Osteocyte (in vitro differentiated cells): ENCODE results near the gene KAZN. TPM values are rescaled to one million over a fixed set of nuclear protein-coding genes. Genes with fewer than 3 reads are reported as not detected.

Experiments
- DNase-seq: peaks from one replicate; pipeline ENCODE4 v3.0.0; 2021; ENCODE audit warnings: mixed read lengths; ENCODE audit not compliant: unreplicated experiment; ENCODE audit errors: extremely low spot score
- H3K27ac Mint-ChIP-seq: one replicate; pipeline ENCODE4 v1.8.0; 2021; ENCODE audit warnings: mild to moderate bottlenecking, mixed read lengths; ENCODE audit not compliant: unreplicated experiment
- H3K27me3 Mint-ChIP-seq: one replicate; pipeline ENCODE4 v1.8.0; 2021; ENCODE audit warnings: mixed read lengths; ENCODE audit not compliant: unreplicated experiment
- H3K36me3 Mint-ChIP-seq: one replicate; pipeline ENCODE4 v1.8.0; 2021; ENCODE audit warnings: mixed read lengths; ENCODE audit not compliant: unreplicated experiment
- H3K4me1 Mint-ChIP-seq: one replicate; pipeline ENCODE4 v1.8.0; 2021; ENCODE audit warnings: mixed read lengths; ENCODE audit not compliant: unreplicated experiment
- H3K4me3 Mint-ChIP-seq: one replicate; pipeline ENCODE4 v1.8.0; 2021; ENCODE audit warnings: mild to moderate bottlenecking, moderate library complexity, mixed read lengths; ENCODE audit not compliant: unreplicated experiment
- H3K9me3 Mint-ChIP-seq: one replicate; pipeline ENCODE4 v1.8.0; 2021; ENCODE audit warnings: mixed read lengths; ENCODE audit not compliant: unreplicated experiment
- CTCF ChIP-seq: fragments of 200-600 bp; sonication (generic); IDR thresholded peaks from 2 replicates; pipeline ENCODE4 v1.5.0; 2021; ENCODE audit warnings: antibody characterized with exemption, mild to moderate bottlenecking, moderate library complexity
- total RNA-seq: library from RNA; stranded (reverse); gene quantifications from 2 replicates; pipeline ENCODE4 v1.2.1, GENCODE V29; 2021

The KAZN gene
- total RNA-seq, 1 donor from 2014 or later: 47.1 TPM

- DNase-seq: no peak
- H3K4me3 Mint-ChIP-seq: no peak overlapping the region
- no peaks in the 10 kb centered on the region for H3K4me1 Mint-ChIP-seq
- peaks cover 10% of the 10 kb centered on the region for H3K9me3 Mint-ChIP-seq
- no peaks in the 10 kb centered on the region for H3K27me3 Mint-ChIP-seq
- no peak for TF ChIP-seq CTCF
- H3K36me3 Mint-ChIP-seq: no peaks in the 10 kb centered on the region
- no peak overlapping the region for H3K27ac Mint-ChIP-seq
Measured at GRCh38 chr1:14806772-14807171, 208.3 kb downstream of the KAZN start.

DNA sequence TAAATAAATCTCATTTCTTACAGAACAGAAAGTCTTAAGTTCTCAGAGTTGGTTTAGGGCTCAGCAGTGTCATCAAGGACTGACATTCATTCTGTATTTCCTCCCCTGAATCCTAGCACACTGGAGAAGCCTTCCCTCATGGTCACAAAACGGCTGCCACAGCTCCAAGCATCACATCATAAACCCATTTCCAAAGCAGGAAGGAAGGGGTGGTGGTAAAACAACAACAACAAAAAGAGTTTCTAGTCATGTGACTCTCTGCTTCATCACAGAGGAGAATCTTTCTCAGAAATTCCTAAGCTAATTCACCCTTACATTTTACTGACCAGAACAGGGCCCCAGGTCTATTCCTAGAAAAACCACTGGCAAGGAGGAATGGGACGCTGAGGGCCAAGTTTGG is 210.3 kb downstream of the KAZN start:
- Mint-ChIP-seq H3K4me3 (no peak overlapping the region), H3K36me3 (no peaks in the 10 kb centered on the region), H3K9me3 (peaks cover 10% of the 10 kb centered on the region), H3K27ac (no peak overlapping the region), H3K27me3 (no peaks in the 10 kb centered on the region), H3K4me1 (no peaks in the 10 kb centered on the region)
- no peak for DNase-seq
- no peak for TF ChIP-seq CTCF

DNA sequence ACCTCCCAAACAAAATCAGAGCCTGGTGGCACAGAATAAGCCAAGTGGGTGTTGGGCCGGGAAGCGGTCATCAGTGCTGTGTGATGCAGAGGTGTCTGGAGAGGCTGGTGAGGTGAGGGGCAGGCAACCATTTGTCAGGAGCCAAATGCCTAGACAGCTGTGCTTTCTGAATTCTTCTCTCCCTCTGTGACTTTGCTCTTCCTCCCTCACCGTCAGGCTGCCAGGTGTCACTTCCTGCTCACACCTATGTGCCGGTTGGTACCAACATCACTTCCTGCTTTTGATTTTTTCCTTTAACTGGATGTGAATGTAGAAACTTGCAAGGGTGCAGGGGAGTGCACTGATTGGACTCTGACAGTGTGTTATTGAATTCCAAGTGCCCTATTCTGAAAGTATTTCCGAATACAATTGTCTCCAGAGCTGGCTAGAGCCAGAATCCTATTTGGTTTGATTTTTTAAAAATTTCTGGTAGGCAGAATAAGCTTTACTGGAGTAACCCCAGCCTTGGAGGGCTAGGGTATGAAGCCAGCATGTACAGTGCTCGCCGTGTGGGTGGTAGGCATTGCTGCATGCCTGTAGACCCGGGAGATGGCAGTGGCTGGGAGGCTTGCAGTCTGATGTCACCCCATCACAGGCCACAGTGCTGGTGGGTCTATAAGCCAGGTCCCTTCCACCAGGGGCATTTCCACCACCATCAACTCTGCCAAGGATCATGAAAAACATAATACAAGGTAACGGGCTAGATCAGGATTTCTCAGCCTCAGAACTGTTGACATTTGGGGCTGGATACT is 210.9 kb downstream of the KAZN start:
- Mint-ChIP-seq H3K36me3 (no peaks in the 10 kb centered on the region), H3K27me3 (no peaks in the 10 kb centered on the region), H3K9me3 (peaks cover 10% of the 10 kb centered on the region), H3K4me3 (no peak overlapping the region), H3K27ac (no peak overlapping the region), H3K4me1 (no peaks in the 10 kb centered on the region)
- DNase-seq: no peak
- no peak for TF ChIP-seq CTCF

DNA sequence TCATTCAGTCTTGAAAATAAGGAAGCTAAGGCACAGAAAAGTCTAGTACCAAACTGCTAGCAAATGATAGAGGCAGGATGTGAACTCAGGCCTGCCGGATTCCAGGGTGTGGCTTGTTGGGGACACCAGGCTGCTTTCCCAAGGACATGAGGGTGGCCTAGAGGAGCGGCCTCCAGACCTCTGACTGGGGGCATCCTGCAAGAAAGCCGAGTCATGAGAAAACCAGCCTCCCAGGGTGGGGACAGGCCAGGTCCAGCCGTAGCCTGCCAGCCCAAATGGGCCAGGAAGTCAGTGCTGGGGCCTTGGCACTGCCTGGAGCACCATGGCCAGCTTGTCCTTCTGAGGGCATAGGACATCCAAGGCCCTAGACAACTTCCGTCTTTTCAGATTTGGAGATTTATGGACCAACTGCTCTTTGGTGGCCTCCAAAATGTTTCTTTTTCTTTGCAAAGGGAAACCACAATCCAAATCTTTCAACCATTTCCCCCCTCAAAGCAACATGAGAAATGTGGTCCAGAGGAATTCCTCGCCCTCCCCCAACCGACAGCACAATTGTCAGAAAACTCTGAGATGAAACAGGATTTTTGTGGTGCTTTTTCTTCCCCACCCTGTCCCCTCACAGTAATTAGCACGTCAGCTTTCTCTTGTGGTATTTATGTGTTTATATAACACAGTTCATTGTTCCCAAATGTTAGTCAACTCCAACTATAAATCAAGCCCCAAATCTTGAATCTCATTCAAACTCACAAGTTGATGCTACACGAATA is 212.3 kb downstream of the KAZN start:
- peaks cover 8% of the 10 kb centered on the region for H3K9me3 Mint-ChIP-seq
- DNase-seq: no peak
- no peak overlapping the region for H3K27ac Mint-ChIP-seq
- H3K36me3 Mint-ChIP-seq: no peaks in the 10 kb centered on the region
- TF ChIP-seq CTCF: no peak
- no peaks in the 10 kb centered on the region for H3K4me1 Mint-ChIP-seq
- H3K4me3 Mint-ChIP-seq: no peak overlapping the region
- H3K27me3 Mint-ChIP-seq: no peaks in the 10 kb centered on the region

- H3K36me3 Mint-ChIP-seq: no peaks in the 10 kb centered on the region
- H3K9me3 Mint-ChIP-seq: peaks cover 8% of the 10 kb centered on the region
- TF ChIP-seq CTCF: no peak
- H3K27me3 Mint-ChIP-seq: no peaks in the 10 kb centered on the region
- H3K4me3 Mint-ChIP-seq: no peak overlapping the region
- DNase-seq: no peak
- H3K4me1 Mint-ChIP-seq: no peaks in the 10 kb centered on the region
- no peak overlapping the region for H3K27ac Mint-ChIP-seq
Measured at GRCh38 chr1:14811573-14811972, 213.1 kb downstream of the KAZN start.
